Transverse colon (tissue), 4 donors: ENCODE data around the gene UBE2M. TPM values are rescaled to one million over a fixed set of nuclear protein-coding genes. Genes with fewer than 3 reads are reported as not detected.
A peak's percentile ranks its signal among the peaks of the same experiment; 100 is the strongest.
"Not testable (repeated sequence)": the region's sequence is repeated elsewhere in the genome, so short reads cannot be mapped to it uniquely, and the experiment has no call there.

Experiments
- DNase-seq: peaks from one replicate; pipeline ENCODE4 v3.0.0-alpha.2; 2019
- H3K27ac ChIP-seq, 4 donors: fragments of 200-600 bp; sonication (generic); 2 replicates each; pipeline ENCODE4 v1.5.1; 2016 to 2018; ENCODE audit warnings: inconsistent platforms in 4 of 4
- H3K27me3 ChIP-seq: fragments of 200-600 bp; sonication (generic); 2 replicates; pipeline ENCODE4 v1.5.1; 2017; ENCODE audit warnings: inconsistent platforms
- H3K36me3 ChIP-seq, 4 donors: fragments of 200-600 bp; sonication (generic); 2 replicates each; pipeline ENCODE4 v1.5.1; 2017 to 2019; ENCODE audit warnings: inconsistent platforms in 4 of 4
- H3K4me1 ChIP-seq, 4 donors: fragments of 200-600 bp; sonication (generic); 2 replicates each; pipeline ENCODE4 v1.5.1; 2017 to 2020; ENCODE audit warnings: inconsistent platforms in 4 of 4
- H3K4me3 ChIP-seq, 4 donors: fragments of 200-600 bp; sonication (generic); 1 replicate in 1 of 4; 2 replicates in 3 of 4; pipeline versions ENCODE4 v1.5.1 to v1.6.1; 2017 to 2019; ENCODE audit warnings: inconsistent platforms in 4 of 4
- H3K9me3 ChIP-seq, 2 donors: fragments of 200-600 bp; sonication (generic); 2 replicates each; pipeline ENCODE4 v1.5.1; 2017 to 2019; ENCODE audit warnings: inconsistent platforms in 2 of 2
- CTCF ChIP-seq, 5 experiments: fragments of 200-600 bp in 3 of 5; fragments of 450-650 bp in 2 of 5; sonication (generic) in 3 of 5; IDR thresholded peaks; 1 replicate in 2 of 5; 2 replicates in 3 of 5; pipeline ENCODE4 v1.5.1; 2016 to 2017; ENCODE audit warnings: antibody characterized with exemption in 5 of 5, inconsistent platforms in 3 of 5, mild to moderate bottlenecking in 2 of 5, moderate library complexity in 1 of 5
- EP300 ChIP-seq: sonication (generic); formaldehyde crosslinking; IDR thresholded peaks from one replicate; pipeline ENCODE4 v1.6.1; 2017; ENCODE audit warnings: antibody characterized with exemption, low read depth
- POLR2A ChIP-seq: fragments of 450-650 bp; IDR thresholded peaks from one replicate; pipeline ENCODE4 v1.6.1; 2016; ENCODE audit warnings: antibody characterized with exemption, mild to moderate bottlenecking, moderate library complexity
- POLR2AphosphoS5 ChIP-seq, 3 donors: sonication (generic); formaldehyde crosslinking; IDR thresholded peaks; one replicate each; pipeline ENCODE4 v1.6.1; 2016; ENCODE audit warnings: antibody characterized with exemption in 3 of 3
- WGBS, 2 donors: methylation state at CpG; one replicate each; pipeline ENCODE4 v1.1.5; 2018; ENCODE audit warnings: low coverage in 1 of 2; 5-methylcytosine and 5-hydroxymethylcytosine counted together
- in situ Hi-C, 4 donors: fragments of 200-750 bp; cut with MboI; loops; one replicate each; pipeline versions ENCODE4 v1.15.0 to v1.15.1; 2017; ENCODE audit warnings: low sequenced_read_pairs in 3 of 4, low pct_ligation_motif_present in 1 of 4, low pct_unique_long_range_greater_than_20kb in 1 of 4
- intact Hi-C: fragments of 100-400 bp; cut with DNase I; formaldehyde crosslinking; loops from one replicate; pipeline ENCODE4 v1.15.1; 2023; ENCODE audit warnings: low total_unique reads
- total RNA-seq, 4 donors: library from RNA; depleted of rRNA; stranded (reverse); fragments of >200 nt; gene quantifications; one replicate each; pipeline ENCODE4 v1.1.0, GENCODE V29; 2016

UBE2M gene
- 10 to 100 TPM; 24.2 to 56.9 (median 26.7) TPM for total RNA-seq

DNA sequence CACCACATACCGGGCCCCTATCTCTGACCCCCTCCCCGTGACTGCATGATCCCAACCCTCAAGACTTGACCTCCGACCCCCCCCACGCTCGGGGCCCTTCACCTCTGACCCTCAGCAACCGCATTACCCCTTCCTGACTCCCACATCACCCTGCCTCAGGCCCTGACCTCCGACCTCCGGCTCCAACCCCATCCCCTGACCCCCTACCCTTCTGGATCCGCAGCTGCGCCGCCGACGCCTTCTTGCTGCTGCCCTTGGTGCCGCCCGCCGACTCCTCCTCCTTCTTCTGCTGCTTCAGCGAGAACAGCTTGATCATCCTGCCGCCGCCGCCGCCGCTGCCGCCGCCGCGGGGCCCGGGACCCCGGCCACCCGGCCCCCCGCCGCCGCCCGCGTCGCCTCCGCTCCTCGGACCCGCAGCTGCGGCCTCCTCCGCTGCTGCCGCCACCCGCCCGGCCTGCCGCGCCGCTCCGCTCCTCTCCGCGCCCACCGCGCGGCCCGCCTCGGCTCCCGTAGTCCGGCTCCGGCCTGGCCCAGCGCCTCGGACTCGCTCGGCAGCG is at the start of gene UBE2M:
Gene UBE2M, minus strand, starts transcription at position 546 of the 557 bp plus-strand sequence. Its CDS starts 230 bp downstream, at position 316.
- WGBS, 2 donors, result 0 to 1% methylated on average over 9 to 32 of the region's 62 CpGs
- intact Hi-C loops, result no loop called here
- in situ Hi-C loops, result no loop called here
- Histone ChIP-seq H3K4me3 (peak within 1 kb of the TSS; percentile 67 to 91 (median 73)), H3K27me3 (no peaks in the 10 kb centered on the region), H3K4me1 (peaks cover 50 to 68% (median 56%) of the 10 kb centered on the region in 4 donors), H3K27ac (peak within 1 kb of the TSS; percentile 95 to 100 (median 100)), H3K36me3 (peaks cover 0 to 9% (median 4%) of the 10 kb centered on the region in 4 donors), H3K9me3 (no peaks in the 10 kb centered on the region)
- TF ChIP-seq POLR2A, result no peak
- TF ChIP-seq CTCF (IDR thresholded peaks at IDR 0.05), result no peak
- no peak for TF ChIP-seq POLR2AphosphoS5 (IDR thresholded peaks at IDR 0.05)
- TF ChIP-seq EP300, result no peak
- DNase-seq, result peak; percentile 66

DNA sequence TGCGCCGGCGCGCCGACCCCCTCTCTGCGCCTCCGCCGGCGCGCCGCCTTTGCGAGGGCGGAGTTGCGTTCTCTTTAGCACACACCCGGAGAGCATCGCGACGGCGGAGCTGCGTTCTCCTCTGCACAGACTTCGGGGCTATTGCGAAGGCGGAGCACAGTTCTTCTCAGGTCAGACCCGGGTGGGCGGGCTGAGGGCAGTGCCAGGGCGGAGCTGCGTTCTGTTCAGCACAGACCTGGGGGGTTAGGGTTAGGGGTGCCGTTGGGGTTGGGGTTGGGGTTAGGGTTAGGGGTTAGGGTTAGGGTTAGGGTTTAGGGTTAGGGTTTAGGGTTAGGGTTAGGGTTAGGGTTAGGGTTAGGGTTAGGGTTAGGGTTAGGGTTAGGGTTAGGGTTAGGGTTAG is 48.8 kb upstream of the UBE2M start:
- H3K4me1 ChIP-seq, H3K36me3 ChIP-seq, intact Hi-C loops, H3K27ac ChIP-seq, in situ Hi-C loops, H3K4me3 ChIP-seq, H3K9me3 ChIP-seq, DNase-seq, H3K27me3 ChIP-seq: not testable (repeated sequence)
- WGBS, 2 donors, result 90% methylated on average over 24 of the region's 28 CpGs; no CpG with 5 or more reads in 1 of the 2 donors

DNA sequence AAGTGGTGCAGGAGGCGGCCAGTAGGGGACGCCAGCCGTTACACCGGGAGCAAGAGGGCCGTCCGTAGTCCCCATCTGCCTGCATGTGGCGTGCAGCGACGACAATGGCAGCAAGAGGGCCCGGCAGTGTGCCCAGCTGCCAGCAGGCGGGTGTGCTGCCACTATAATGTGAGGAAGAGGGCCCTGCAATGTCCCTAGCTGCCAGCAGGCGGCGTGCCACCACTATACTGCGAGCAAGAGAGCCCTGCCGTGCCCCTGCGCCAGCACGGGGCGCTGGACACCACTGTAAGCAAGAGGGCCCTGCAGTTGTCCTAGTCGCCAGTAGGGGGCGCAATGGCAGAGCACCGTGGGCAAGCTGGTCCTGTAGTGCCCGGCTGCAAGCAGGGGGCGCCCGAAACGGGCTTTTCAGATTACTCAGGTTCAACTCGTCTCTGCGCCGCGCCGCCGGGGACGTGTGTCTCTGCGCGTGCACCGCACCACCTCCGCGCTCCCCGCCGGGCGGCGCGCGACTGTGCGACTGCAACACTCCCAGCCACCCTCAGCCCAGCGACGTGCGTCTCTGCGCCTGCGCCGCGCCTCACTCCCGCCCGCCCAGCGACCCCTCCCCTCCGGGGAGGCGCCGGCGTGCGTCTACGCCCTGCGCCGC is 48.0 kb upstream of the UBE2M start:
- H3K27me3 ChIP-seq, H3K27ac ChIP-seq, H3K36me3 ChIP-seq, in situ Hi-C loops, H3K4me3 ChIP-seq, DNase-seq, intact Hi-C loops, H3K9me3 ChIP-seq, H3K4me1 ChIP-seq: not testable (repeated sequence)
- TF ChIP-seq CTCF (IDR thresholded peaks at IDR 0.05), result peak in 2 of 5 experiments; percentile 18 to 24
- WGBS, 2 donors, result 85% methylated on average over 62 of the region's 62 CpGs; no CpG with 5 or more reads in 1 of the 2 donors

DNA sequence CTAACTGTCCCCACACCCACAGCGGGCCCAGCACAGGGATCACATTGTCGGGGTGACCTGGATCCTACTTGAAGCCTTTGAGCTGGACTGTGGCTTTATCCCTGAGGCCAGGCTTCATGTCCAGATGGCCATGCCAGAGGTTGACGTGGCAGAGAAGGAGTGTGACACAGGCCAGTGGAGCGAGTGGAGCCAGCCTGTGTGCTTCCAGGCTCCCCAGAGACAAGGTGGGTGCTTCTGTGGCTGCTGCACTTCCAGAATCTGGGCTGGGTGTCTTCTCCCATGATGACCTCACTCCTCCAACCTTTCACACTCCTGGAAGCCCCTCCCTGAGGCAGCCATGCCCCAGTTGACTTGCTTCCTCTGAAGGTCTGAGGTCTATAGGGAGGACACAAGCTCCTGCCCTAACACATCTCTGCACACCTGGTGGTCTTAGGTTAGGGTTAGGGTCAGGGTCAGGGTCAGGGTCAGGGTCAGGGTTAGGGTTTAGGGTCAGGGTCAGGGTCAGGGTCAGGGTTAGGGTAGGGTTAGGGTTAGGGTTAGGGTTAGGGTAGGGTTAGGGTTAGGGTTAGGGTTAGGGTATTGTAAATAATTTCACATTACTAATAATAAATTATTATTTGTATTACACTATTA is 27.8 kb upstream of the UBE2M start:
- H3K4me3 ChIP-seq, result no peak overlapping the region
- TF ChIP-seq POLR2AphosphoS5 (IDR thresholded peaks at IDR 0.05) (no peak), POLR2A (no peak), EP300 (no peak), CTCF (IDR thresholded peaks at IDR 0.05) (no peak)
- H3K27me3 ChIP-seq, result no peaks in the 10 kb centered on the region
- H3K9me3 ChIP-seq, result no peaks in the 10 kb centered on the region
- H3K4me1 ChIP-seq, result peaks cover 0 to 6% (median 0%) of the 10 kb centered on the region in 4 donors
- intact Hi-C loops (no loop called here), in situ Hi-C loops (no loop called here)
- H3K27ac ChIP-seq, result no peak overlapping the region
- H3K36me3 ChIP-seq, result peaks cover 0 to 5% (median 2%) of the 10 kb centered on the region in 4 donors
- 90% methylated on average over 4 of the region's 4 CpGs; no CpG with 5 or more reads in 1 of the 2 donors for WGBS, 2 donors
- no peak for DNase-seq
